ENCODE results near the gene SLC39A11.

SLC39A11 gene

GRCh38 chr17:72766761-72767356 is 325.6 kb downstream of the SLC39A11 start:
- DNase-seq = no peak
- H3K4ac ChIP-seq (ENCODE audit: low read depth, low read length) = no peak overlapping the region
- H3K4me2 ChIP-seq (ENCODE audit: low read length) = no peak overlapping the region
- H3K18ac ChIP-seq (ENCODE audit: low read length) = no peak overlapping the region
- H4K12ac ChIP-seq (ENCODE audit: low read depth, low read length) = no peak overlapping the region
- no CpG with 5 or more reads among the region's 4 CpGs for WGBS (ENCODE audit: extremely low coverage, insufficient coverage, insufficient read length)
- peaks cover 0 to 2% of the 10 kb centered on the region in 2 experiments for H3K36me3 ChIP-seq (ENCODE audit: control insufficient read depth in 1 of 2, insufficient read depth in 2 of 2, low read length in 2 of 2)
- H3K14ac ChIP-seq (ENCODE audit: low read length) = no peak overlapping the region
- no peak overlapping the region for H4K8ac ChIP-seq (ENCODE audit: low read depth, low read length)
- H3K4me3 ChIP-seq (ENCODE audit: low read depth, low read length) = no peak overlapping the region
- H2BK5ac ChIP-seq (ENCODE audit: low read depth, low read length, poor library complexity) = no peak overlapping the region
- H3K27ac ChIP-seq (ENCODE audit: low read depth, low read length) = no peak overlapping the region
- H2BK12ac ChIP-seq (ENCODE audit: low read length) = no peak overlapping the region
- H3K27me3 ChIP-seq (ENCODE audit: insufficient read depth, low read length) = no peaks in the 10 kb centered on the region
- no peak overlapping the region for H4K91ac ChIP-seq (ENCODE audit: low read depth, low read length)
- no peak overlapping the region for H2AFZ ChIP-seq (ENCODE audit: insufficient read depth, low read length, poor library complexity)
- H3K79me1 ChIP-seq (ENCODE audit: low read length) = no peaks in the 10 kb centered on the region
- no peaks in the 10 kb centered on the region for H3K79me2 ChIP-seq (ENCODE audit: control insufficient read depth, insufficient read depth, low read length, poor library complexity)
- H3K9ac ChIP-seq (ENCODE audit: low read length) = no peak overlapping the region
- peaks cover 14% of the 10 kb centered on the region for H3K9me3 ChIP-seq (ENCODE audit: insufficient read depth, low read depth, low read length)
- no peak overlapping the region for H2BK120ac ChIP-seq (ENCODE audit: insufficient read depth, low read length, poor library complexity)
- no peak overlapping the region for H3K23ac ChIP-seq (ENCODE audit: low read length)
- no peaks in the 10 kb centered on the region for H3K4me1 ChIP-seq (ENCODE audit: control insufficient read depth in 1 of 2, insufficient read depth in 2 of 2, low read length in 2 of 2)
- no peak overlapping the region for H2AK5ac ChIP-seq (ENCODE audit: low read length)

GRCh38 chr17:72765368-72766153 is 326.9 kb downstream of the SLC39A11 start:
- no peak overlapping the region for H3K18ac ChIP-seq (ENCODE audit: low read length)
- H3K23ac ChIP-seq (ENCODE audit: low read length) = no peak overlapping the region
- H3K4me2 ChIP-seq (ENCODE audit: low read length) = no peak overlapping the region
- DNase-seq = no peak
- H3K27ac ChIP-seq (ENCODE audit: low read depth, low read length) = no peak overlapping the region
- no peak overlapping the region for H2BK5ac ChIP-seq (ENCODE audit: low read depth, low read length, poor library complexity)
- no peak overlapping the region for H4K8ac ChIP-seq (ENCODE audit: low read depth, low read length)
- no peak overlapping the region for H3K4me3 ChIP-seq (ENCODE audit: low read depth, low read length)
- no peaks in the 10 kb centered on the region for H3K27me3 ChIP-seq (ENCODE audit: insufficient read depth, low read length)
- no peaks in the 10 kb centered on the region for H3K79me2 ChIP-seq (ENCODE audit: control insufficient read depth, insufficient read depth, low read length, poor library complexity)
- no peak overlapping the region for H2AFZ ChIP-seq (ENCODE audit: insufficient read depth, low read length, poor library complexity)
- peaks cover 14% of the 10 kb centered on the region for H3K9me3 ChIP-seq (ENCODE audit: insufficient read depth, low read depth, low read length)
- WGBS (ENCODE audit: extremely low coverage, insufficient coverage, insufficient read length) = no CpG with 5 or more reads among the region's 11 CpGs
- no peak overlapping the region for H3K14ac ChIP-seq (ENCODE audit: low read length)
- H4K91ac ChIP-seq (ENCODE audit: low read depth, low read length) = no peak overlapping the region
- peaks cover 0 to 2% of the 10 kb centered on the region in 2 experiments for H3K36me3 ChIP-seq (ENCODE audit: control insufficient read depth in 1 of 2, insufficient read depth in 2 of 2, low read length in 2 of 2)
- H3K79me1 ChIP-seq (ENCODE audit: low read length) = no peaks in the 10 kb centered on the region
- no peak overlapping the region for H3K9ac ChIP-seq (ENCODE audit: low read length)
- no peak overlapping the region for H3K4ac ChIP-seq (ENCODE audit: low read depth, low read length)
- H3K4me1 ChIP-seq (ENCODE audit: control insufficient read depth in 1 of 2, insufficient read depth in 2 of 2, low read length in 2 of 2) = no peaks in the 10 kb centered on the region
- H4K12ac ChIP-seq (ENCODE audit: low read depth, low read length) = no peak overlapping the region
- no peak overlapping the region for H2BK120ac ChIP-seq (ENCODE audit: insufficient read depth, low read length, poor library complexity)
- H2AK5ac ChIP-seq (ENCODE audit: low read length) = no peak overlapping the region
- H2BK12ac ChIP-seq (ENCODE audit: low read length) = no peak overlapping the region

- H2BK12ac ChIP-seq (ENCODE audit: low read length) = no peak overlapping the region
- no peaks in the 10 kb centered on the region for H3K27me3 ChIP-seq (ENCODE audit: insufficient read depth, low read length)
- peaks cover 14% of the 10 kb centered on the region for H3K9me3 ChIP-seq (ENCODE audit: insufficient read depth, low read depth, low read length)
- no peak overlapping the region for H2BK120ac ChIP-seq (ENCODE audit: insufficient read depth, low read length, poor library complexity)
- no peaks in the 10 kb centered on the region for H3K79me1 ChIP-seq (ENCODE audit: low read length)
- no CpG with 5 or more reads among the region's 3 CpGs for WGBS (ENCODE audit: extremely low coverage, insufficient coverage, insufficient read length)
- H3K4me2 ChIP-seq (ENCODE audit: low read length) = no peak overlapping the region
- no peaks in the 10 kb centered on the region for H3K79me2 ChIP-seq (ENCODE audit: control insufficient read depth, insufficient read depth, low read length, poor library complexity)
- H2BK5ac ChIP-seq (ENCODE audit: low read depth, low read length, poor library complexity) = no peak overlapping the region
- DNase-seq = no peak
- no peak overlapping the region for H3K23ac ChIP-seq (ENCODE audit: low read length)
- H4K12ac ChIP-seq (ENCODE audit: low read depth, low read length) = no peak overlapping the region
- no peak overlapping the region for H3K18ac ChIP-seq (ENCODE audit: low read length)
- H3K36me3 ChIP-seq (ENCODE audit: control insufficient read depth in 1 of 2, insufficient read depth in 2 of 2, low read length in 2 of 2) = peaks cover 0 to 2% of the 10 kb centered on the region in 2 experiments
- no peak overlapping the region for H3K4ac ChIP-seq (ENCODE audit: low read depth, low read length)
- H3K14ac ChIP-seq (ENCODE audit: low read length) = no peak overlapping the region
- no peak overlapping the region for H3K4me3 ChIP-seq (ENCODE audit: low read depth, low read length)
- no peak overlapping the region for H4K8ac ChIP-seq (ENCODE audit: low read depth, low read length)
- H4K91ac ChIP-seq (ENCODE audit: low read depth, low read length) = no peak overlapping the region
- no peaks in the 10 kb centered on the region for H3K4me1 ChIP-seq (ENCODE audit: control insufficient read depth in 1 of 2, insufficient read depth in 2 of 2, low read length in 2 of 2)
- H2AK5ac ChIP-seq (ENCODE audit: low read length) = no peak overlapping the region
- H2AFZ ChIP-seq (ENCODE audit: insufficient read depth, low read length, poor library complexity) = no peak overlapping the region
- H3K27ac ChIP-seq (ENCODE audit: low read depth, low read length) = no peak overlapping the region
- no peak overlapping the region for H3K9ac ChIP-seq (ENCODE audit: low read length)
Measured at GRCh38 chr17:72764632-72765041, 327.9 kb downstream of the SLC39A11 start.

GRCh38 chr17:72763981-72764380 is 328.5 kb downstream of the SLC39A11 start:
- Histone ChIP-seq H2AK5ac (ENCODE audit: low read length) (no peak overlapping the region), H3K14ac (ENCODE audit: low read length) (no peak overlapping the region), H3K9ac (ENCODE audit: low read length) (no peak overlapping the region), H4K8ac (ENCODE audit: low read depth, low read length) (no peak overlapping the region), H3K4me2 (ENCODE audit: low read length) (no peak overlapping the region), H3K4me3 (ENCODE audit: low read depth, low read length) (no peak overlapping the region), H2BK120ac (ENCODE audit: insufficient read depth, low read length, poor library complexity) (no peak overlapping the region), H3K4me1 (ENCODE audit: control insufficient read depth in 1 of 2, insufficient read depth in 2 of 2, low read length in 2 of 2) (no peaks in the 10 kb centered on the region), H2AFZ (ENCODE audit: insufficient read depth, low read length, poor library complexity) (no peak overlapping the region), H3K4ac (ENCODE audit: low read depth, low read length) (no peak overlapping the region), H3K79me1 (ENCODE audit: low read length) (no peaks in the 10 kb centered on the region), H4K12ac (ENCODE audit: low read depth, low read length) (no peak overlapping the region), H3K79me2 (ENCODE audit: control insufficient read depth, insufficient read depth, low read length, poor library complexity) (no peaks in the 10 kb centered on the region), H3K27ac (ENCODE audit: low read depth, low read length) (no peak overlapping the region), H3K36me3 (ENCODE audit: control insufficient read depth in 1 of 2, insufficient read depth in 2 of 2, low read length in 2 of 2) (peaks cover 0 to 2% of the 10 kb centered on the region in 2 experiments), H3K23ac (ENCODE audit: low read length) (no peak overlapping the region), H3K18ac (ENCODE audit: low read length) (no peak overlapping the region), H3K27me3 (ENCODE audit: insufficient read depth, low read length) (no peaks in the 10 kb centered on the region), H4K91ac (ENCODE audit: low read depth, low read length) (no peak overlapping the region), H3K9me3 (ENCODE audit: insufficient read depth, low read depth, low read length) (peaks cover 14% of the 10 kb centered on the region), H2BK5ac (ENCODE audit: low read depth, low read length, poor library complexity) (no peak overlapping the region), H2BK12ac (ENCODE audit: low read length) (no peak overlapping the region)
- WGBS (ENCODE audit: extremely low coverage, insufficient coverage, insufficient read length) = no CpG with 5 or more reads among the region's 5 CpGs
- DNase-seq = no peak

Measured in trophoblast cell (in vitro differentiated cells and primary cell).